A673 (cell line): Measurements from ENCODE around the gene RBM12.

Experiments
- CTCF ChIP-seq: fragments of 300-800, 200-600 bp; sonication (generic); conservative IDR thresholded peaks from 2 replicates; pipeline ENCODE4 v1.5.1; 2017; ENCODE audit warnings: low read depth, mild to moderate bottlenecking, antibody characterized with exemption, low read length, moderate library complexity, mixed read lengths
- EZH2 ChIP-seq: fragments of 200-600 bp; sonication (generic); IDR thresholded peaks from 2 replicates; pipeline ENCODE4 v1.6.1; 2017; ENCODE audit warnings: borderline replicate concordance, low read depth, mild to moderate bottlenecking, mixed read lengths, antibody characterized with exemption, low read length; ENCODE audit not compliant: poor library complexity, severe bottlenecking

- TF ChIP-seq CTCF (no peak), EZH2 (no peak)
Observed at GRCh38 chr20:35640724-35641123, 24.0 kb downstream of the RBM12 start.
